HG03439 (cell line): Measurements from ENCODE around the gene PTPRD.
"Not testable (repeated sequence)": the region's sequence is repeated elsewhere in the genome, so short reads cannot be mapped to it uniquely, and the experiment has no call there.

ENCODE experiments used
- ATAC-seq: cut with Tn5 transposase; IDR thresholded peaks from one replicate; pipeline ENCODE4 v1.9.1; 2021; ENCODE audit warnings: mild to moderate bottlenecking, moderate library complexity; ENCODE audit not compliant: unreplicated experiment

Gene PTPRD

GRCh38 chr9:8958358-8958757, 1654.4 kb downstream of the PTPRD start:
- ATAC-seq = no peak

- ATAC-seq = no peak
These were observed 1657.5 kb downstream of the PTPRD start for GRCh38 chr9:8955315-8955714.

GRCh38 chr9:8946461-8946860, 1666.3 kb downstream of the PTPRD start:
- ATAC-seq = no peak

GRCh38 chr9:8943392-8943791, 1669.4 kb downstream of the PTPRD start:
- ATAC-seq = no peak

- ATAC-seq = no peak
These were observed 1672.2 kb downstream of the PTPRD start for GRCh38 chr9:8940650-8941049.

- ATAC-seq = no peak
These were observed 1686.3 kb downstream of the PTPRD start for GRCh38 chr9:8926461-8926860.

GRCh38 chr9:8924562-8924961, 1688.2 kb downstream of the PTPRD start:
- ATAC-seq = no peak

- ATAC-seq = not testable (repeated sequence)
These were observed 1692.2 kb downstream of the PTPRD start for GRCh38 chr9:8920478-8921183.

GRCh38 chr9:8917956-8918739, 1694.7 kb downstream of the PTPRD start:
- ATAC-seq = no peak

GRCh38 chr9:8916771-8917170, 1696.0 kb downstream of the PTPRD start:
- no peak for ATAC-seq

GRCh38 chr9:8907868-8908267, 1704.9 kb downstream of the PTPRD start:
- no peak for ATAC-seq

GRCh38 chr9:8905731-8906130, 1707.1 kb downstream of the PTPRD start:
- no peak for ATAC-seq

- ATAC-seq = no peak
These were observed 1707.9 kb downstream of the PTPRD start for GRCh38 chr9:8904771-8905515.

- ATAC-seq = no peak
These were observed 1709.7 kb downstream of the PTPRD start for GRCh38 chr9:8903077-8903476.

GRCh38 chr9:8901146-8901545, 1711.7 kb downstream of the PTPRD start:
- no peak for ATAC-seq

- ATAC-seq = no peak
These were observed 1713.3 kb downstream of the PTPRD start for GRCh38 chr9:8899511-8899910.

- no peak for ATAC-seq
These were observed 1717.0 kb downstream of the PTPRD start for GRCh38 chr9:8895861-8896224.

- no peak for ATAC-seq
These were observed 1717.5 kb downstream of the PTPRD start for GRCh38 chr9:8895106-8895860.

GRCh38 chr9:8890695-8891094, 1722.1 kb downstream of the PTPRD start:
- no peak for ATAC-seq

GRCh38 chr9:8889100-8889499, 1723.7 kb downstream of the PTPRD start:
- ATAC-seq = no peak

- ATAC-seq = no peak
These were observed 1724.2 kb downstream of the PTPRD start for GRCh38 chr9:8888591-8888990.
